Urothelium cell line (cell line): ENCODE results near the gene STK39.
A peak's percentile ranks its signal among the peaks of the same experiment; 100 is the strongest.
"Not testable (repeated sequence)": the region's sequence is repeated elsewhere in the genome, so short reads cannot be mapped to it uniquely, and the experiment has no call there.

Experiments
- DNase-seq: peaks from one replicate; pipeline ENCODE4 v3.0.0; 2011; ENCODE audit warnings: low spot score, mixed read lengths
- FAIRE-seq: peaks from 2 replicates; lab custom pipeline; 2011; peaks lifted over from hg19 to GRCh38; lab: Jason Lieb, UNC

The STK39 gene

GRCh38 chr2:168247341-168248261 lies at the start of gene STK39:
Gene STK39 (minus strand): TSS chr2:168247595. CDS start chr2:168247435, 160 bp downstream.
- FAIRE-seq, result peak; percentile 23

GRCh38 chr2:168295051-168295450 lies 47.7 kb upstream of the STK39 start:
- FAIRE-seq (no peak), DNase-seq (no peak)

More at GRCh38 chr2:168247341-168248261, at the start of gene STK39:
- peak; percentile 85 for DNase-seq

GRCh38 chr2:168294409-168294808 lies 47.0 kb upstream of the STK39 start:
- no peak for FAIRE-seq
- no peak for DNase-seq

- FAIRE-seq (no peak), DNase-seq (no peak)
Observed at GRCh38 chr2:168293766-168294165, 46.4 kb upstream of the STK39 start.

GRCh38 chr2:168290391-168290790 lies 43.0 kb upstream of the STK39 start:
- DNase-seq (no peak), FAIRE-seq (no peak)

GRCh38 chr2:168289880-168290279 lies 42.5 kb upstream of the STK39 start:
- DNase-seq (no peak), FAIRE-seq (no peak)

- no peak for DNase-seq
- FAIRE-seq, result no peak
Observed at GRCh38 chr2:168286535-168286934, 39.1 kb upstream of the STK39 start.

- no peak for FAIRE-seq
- peak; percentile 15 for DNase-seq
Observed at GRCh38 chr2:168278424-168278888, 31.1 kb upstream of the STK39 start.

GRCh38 chr2:168277276-168277675 lies 29.9 kb upstream of the STK39 start:
- FAIRE-seq, result no peak

GRCh38 chr2:168272225-168272624 lies 24.8 kb upstream of the STK39 start:
- DNase-seq (no peak), FAIRE-seq (no peak)

More at GRCh38 chr2:168277276-168277675, 29.9 kb upstream of the STK39 start:
- no peak for DNase-seq

GRCh38 chr2:168262926-168263325 lies 15.5 kb upstream of the STK39 start:
- FAIRE-seq, DNase-seq: not testable (repeated sequence)

GRCh38 chr2:168256448-168256847 lies 9.1 kb upstream of the STK39 start:
- DNase-seq (no peak), FAIRE-seq (no peak)

GRCh38 chr2:168255866-168256265 lies 8.5 kb upstream of the STK39 start:
- DNase-seq (no peak), FAIRE-seq (no peak)

GRCh38 chr2:168255103-168255502 lies 7.7 kb upstream of the STK39 start:
- FAIRE-seq, result no peak
- DNase-seq, result no peak

- peak; percentile 35 for DNase-seq
- no peak for FAIRE-seq
Observed at GRCh38 chr2:168254158-168254935, 7.0 kb upstream of the STK39 start.

- FAIRE-seq, result no peak
Observed at GRCh38 chr2:168253379-168253778, 6.0 kb upstream of the STK39 start.

GRCh38 chr2:168252976-168253375 lies 5.6 kb upstream of the STK39 start:
- DNase-seq (no peak), FAIRE-seq (no peak)

More at GRCh38 chr2:168253379-168253778, 6.0 kb upstream of the STK39 start:
- DNase-seq, result no peak

GRCh38 chr2:168246483-168247340 lies 683 bp downstream of the STK39 start:
- peak; percentile 67 for DNase-seq

GRCh38 chr2:168246072-168246482 lies 1.3 kb downstream of the STK39 start:
- DNase-seq (peak; percentile 13), FAIRE-seq (no peak)

More at GRCh38 chr2:168246483-168247340, 683 bp downstream of the STK39 start:
- FAIRE-seq, result no peak

- FAIRE-seq (no peak), DNase-seq (no peak)
Observed at GRCh38 chr2:168245074-168245825, 2.1 kb downstream of the STK39 start.
